GM21381 (cell line): ENCODE measurements around the gene AIG1.
"Not testable (repeated sequence)": the region's sequence is repeated elsewhere in the genome, so short reads cannot be mapped to it uniquely, and the experiment has no call there.

Experiments
- ATAC-seq: cut with Tn5 transposase; IDR thresholded peaks from one replicate; pipeline ENCODE4 v1.9.1; 2021; ENCODE audit warnings: mild to moderate bottlenecking, moderate library complexity; ENCODE audit not compliant: unreplicated experiment

The AIG1 gene

GRCh38 chr6:143060806-143061596 is at the start of gene AIG1:
TSS of gene AIG1 (plus strand) at chr6:143060889. CDS start at chr6:143060926, 37 bp downstream.
- ATAC-seq: peak; percentile 72

- no peak for ATAC-seq
These were observed 45.9 kb upstream of the AIG1 start for GRCh38 chr6:143014764-143015163.

- no peak for ATAC-seq
These were observed 45.4 kb upstream of the AIG1 start for GRCh38 chr6:143015300-143015706.

- no peak for ATAC-seq
These were observed 41.7 kb upstream of the AIG1 start for GRCh38 chr6:143018955-143019354.

- not testable (repeated sequence) for ATAC-seq
These were observed 39.8 kb upstream of the AIG1 start for GRCh38 chr6:143020862-143021261.

- ATAC-seq: no peak
These were observed 39.1 kb upstream of the AIG1 start for GRCh38 chr6:143021543-143021942.

- no peak for ATAC-seq
These were observed 38.1 kb upstream of the AIG1 start for GRCh38 chr6:143022587-143022986.

GRCh38 chr6:143023695-143024094 is 37.0 kb upstream of the AIG1 start:
- no peak for ATAC-seq

- no peak for ATAC-seq
These were observed 35.7 kb upstream of the AIG1 start for GRCh38 chr6:143024977-143025376.

GRCh38 chr6:143026696-143027449 is 33.8 kb upstream of the AIG1 start:
- no peak for ATAC-seq

- ATAC-seq: no peak
These were observed 25.9 kb upstream of the AIG1 start for GRCh38 chr6:143034689-143035334.

- ATAC-seq: no peak
These were observed 23.2 kb upstream of the AIG1 start for GRCh38 chr6:143037470-143037869.

GRCh38 chr6:143038833-143039232 is 21.9 kb upstream of the AIG1 start:
- no peak for ATAC-seq

- no peak for ATAC-seq
These were observed 21.1 kb upstream of the AIG1 start for GRCh38 chr6:143039548-143039947.

GRCh38 chr6:143040018-143040417 is 20.7 kb upstream of the AIG1 start:
- no peak for ATAC-seq

GRCh38 chr6:143044345-143044744 is 16.3 kb upstream of the AIG1 start:
- ATAC-seq: not testable (repeated sequence)

GRCh38 chr6:143049611-143050010 is 11.1 kb upstream of the AIG1 start:
- no peak for ATAC-seq

GRCh38 chr6:143050509-143050908 is 10.2 kb upstream of the AIG1 start:
- ATAC-seq: no peak

GRCh38 chr6:143052282-143052681 is 8.4 kb upstream of the AIG1 start:
- no peak for ATAC-seq

- no peak for ATAC-seq
These were observed 6.8 kb upstream of the AIG1 start for GRCh38 chr6:143053856-143054255.

- ATAC-seq: no peak
These were observed 6.4 kb upstream of the AIG1 start for GRCh38 chr6:143054329-143054728.

GRCh38 chr6:143055213-143055612 is 5.5 kb upstream of the AIG1 start:
- ATAC-seq: no peak
